Left ventricle myocardium superior (tissue), 1 donor: ENCODE data around the gene NDUFS4. TPM values are rescaled to one million over a fixed set of nuclear protein-coding genes. Genes with fewer than 3 reads are reported as not detected.

Experiments
- total RNA-seq: library from RNA; stranded (reverse); fragmentation: NEBNext Ultra II Directional; extraction: Animal tissue kit (Norgen Biotek cat#: 25700); gene quantifications from one replicate; pipeline ENCODE4 v1.2.1, GENCODE V29; 2021
- donor health status: DM: no; HTN: yes; CAD: no; lungs with severe emphysema.

NDUFS4 gene
- total RNA-seq, 1 donor from 2014 or later, result 212 TPM

Other genes with a start within 250 kb of the NDUFS4 start
- 3.2 TPM for gene FST, start 80.0 kb upstream of the NDUFS4 start, total RNA-seq